ENCODE measurements around the gene SOX13. TPM values are rescaled to one million over a fixed set of nuclear protein-coding genes. Genes with fewer than 3 reads are reported as not detected.

Gene SOX13
- polyA plus RNA-seq, 3 donors: 11.2 to 32.3 (median 18.6) TPM

- WGBS, 3 donors: 43 to 73% (median 58%) methylated on average over 6 of the region's 6 CpGs
- no peak overlapping the region for H3K27ac ChIP-seq (ENCODE audit: low read depth, low read length)
Observed at GRCh38 chr1:204157962-204158361, 85.0 kb downstream of the SOX13 start.

GRCh38 chr1:204161609-204162493 is 88.9 kb downstream of the SOX13 start:
- WGBS, 3 donors: 52 to 71% (median 59%) methylated on average over 14 of the region's 14 CpGs
- H3K27ac ChIP-seq (ENCODE audit: low read depth, low read length): no peak overlapping the region

GRCh38 chr1:204162494-204163074 is 89.7 kb downstream of the SOX13 start:
- H3K27ac ChIP-seq (ENCODE audit: low read depth, low read length): no peak overlapping the region
- WGBS, 3 donors: 14 to 15% (median 15%) methylated on average over 7 of the region's 7 CpGs

- WGBS, 3 donors: 49 to 76% (median 51%) methylated on average over 5 of the region's 5 CpGs
- no peak within 1 kb of the TSS for H3K27ac ChIP-seq (ENCODE audit: low read depth, low read length)
Observed at GRCh38 chr1:204166219-204166618, 93.3 kb downstream of the SOX13 start, which contains the start of gene REN. Gene REN (minus strand): TSS chr1:204166337. CDS start chr1:204166293, 44 bp downstream.

GRCh38 chr1:204167730-204168129 is 94.8 kb downstream of the SOX13 start:
- H3K27ac ChIP-seq (ENCODE audit: low read depth, low read length): no peak overlapping the region
- WGBS, 3 donors: 81 to 95% (median 93%) methylated on average over 5 of the region's 5 CpGs

- no peak overlapping the region for H3K27ac ChIP-seq (ENCODE audit: low read depth, low read length)
- 78 to 93% (median 89%) methylated on average over 4 of the region's 4 CpGs for WGBS, 3 donors
Observed at GRCh38 chr1:204169858-204170257, 96.9 kb downstream of the SOX13 start.

- H3K27ac ChIP-seq (ENCODE audit: low read depth, low read length): no peak overlapping the region
- WGBS, 3 donors: 37 to 96% (median 93%) methylated on average over 3 of the region's 3 CpGs
Observed at GRCh38 chr1:204170494-204171155, 97.7 kb downstream of the SOX13 start.

GRCh38 chr1:204171751-204172178 is 98.8 kb downstream of the SOX13 start:
- no peak overlapping the region for H3K27ac ChIP-seq (ENCODE audit: low read depth, low read length)
- WGBS, 3 donors: 34 to 37% (median 34%) methylated on average over 4 of the region's 4 CpGs

GRCh38 chr1:204172404-204173029 is 99.6 kb downstream of the SOX13 start:
- no peak overlapping the region for H3K27ac ChIP-seq (ENCODE audit: low read depth, low read length)
- 94 to 100% (median 94%) methylated on average over 2 of the region's 2 CpGs for WGBS, 3 donors

GRCh38 chr1:204174958-204175357 is 102.0 kb downstream of the SOX13 start:
- 63 to 77% (median 66%) methylated on average over 3 of the region's 3 CpGs for WGBS, 3 donors
- H3K27ac ChIP-seq (ENCODE audit: low read depth, low read length): no peak overlapping the region

- WGBS, 3 donors: 67 to 89% (median 88%) methylated on average over 5 of the region's 5 CpGs
- no peak overlapping the region for H3K27ac ChIP-seq (ENCODE audit: low read depth, low read length)
Observed at GRCh38 chr1:204176049-204176448, 103.1 kb downstream of the SOX13 start.

GRCh38 chr1:204177133-204177532 is 104.2 kb downstream of the SOX13 start:
- no peak overlapping the region for H3K27ac ChIP-seq (ENCODE audit: low read depth, low read length)
- 37 to 64% (median 41%) methylated on average over 4 of the region's 4 CpGs for WGBS, 3 donors

Other genes starting within 250 kb of the SOX13 start
- gene SNRPE, start 211.5 kb upstream of the SOX13 start, polyA plus RNA-seq: 100 to 1,000 TPM in 1 of 3 donors, 10 to 100 TPM in 2; 75.1 to 132 (median 85.9) TPM
- gene ETNK2, start 78.9 kb downstream of the SOX13 start, polyA plus RNA-seq: 10 to 100 TPM in 2 of 3 donors, 1 to 10 TPM in 1; 9.0 to 21.1 (median 11.1) TPM
- under 1 TPM in 1 of 3 donors, not detected in 2; 0.12 TPM for gene REN, start 93.2 kb downstream of the SOX13 start, polyA plus RNA-seq
- gene KISS1, start 123.4 kb downstream of the SOX13 start, polyA plus RNA-seq: under 1 TPM in 1 of 3 donors, not detected in 2; 0.47 TPM
- 10 to 100 TPM in 1 of 3 donors, under 1 TPM in 1, not detected in 1; 0.94 to 21.0 TPM for gene GOLT1A, start 140.9 kb downstream of the SOX13 start, polyA plus RNA-seq